Gastroesophageal sphincter (tissue), 4 donors: Measurements from ENCODE around the gene CUX1. TPM values are rescaled to one million over a fixed set of nuclear protein-coding genes. Genes with fewer than 3 reads are reported as not detected.

Experiments used
- ATAC-seq: fragments of 150-250 bp; one replicate; pipeline ENCODE4 v1.9.1; 2016; ENCODE audit warnings: mild to moderate bottlenecking, moderate library complexity
- H3K27ac ChIP-seq, 4 donors: fragments of 200-600 bp; sonication (generic) in 3 of 4; 1 replicate in 3 of 4; 2 replicates in 1 of 4; pipeline ENCODE4 v1.5.1; 2016 to 2019
- H3K27me3 ChIP-seq: fragments of 200-600 bp; sonication (generic); one replicate; pipeline ENCODE4 v1.5.1; 2019
- H3K36me3 ChIP-seq, 2 donors: fragments of 200-600 bp; sonication (generic); one replicate each; pipeline ENCODE4 v1.5.1; 2019; ENCODE audit warnings: control low read depth in 1 of 2
- H3K4me1 ChIP-seq, 3 donors: fragments of 200-600 bp; sonication (generic); 1 replicate in 2 of 3; 2 replicates in 1 of 3; pipeline ENCODE4 v1.5.1; 2016 to 2019; ENCODE audit warnings: control low read depth in 2 of 3
- H3K4me3 ChIP-seq, 2 donors: fragments of 200-600 bp; sonication (generic); one replicate each; pipeline ENCODE4 v1.5.1; 2019; ENCODE audit warnings: mild to moderate bottlenecking in 1 of 2, moderate library complexity in 1 of 2
- H3K9me3 ChIP-seq, 3 donors: fragments of 200-600 bp; sonication (generic); one replicate each; pipeline ENCODE4 v1.5.1; 2017 to 2019; ENCODE audit warnings: control low read depth in 2 of 3
- EP300 ChIP-seq: sonication (generic); formaldehyde crosslinking; IDR thresholded peaks from one replicate; pipeline ENCODE4 v1.6.1; 2017; ENCODE audit warnings: antibody characterized with exemption, mild to moderate bottlenecking
- POLR2A ChIP-seq, 2 donors: fragments of 450-650 bp; IDR thresholded peaks; one replicate each; pipeline ENCODE4 v1.6.1; 2017; ENCODE audit warnings: antibody characterized with exemption in 2 of 2, mild to moderate bottlenecking in 2 of 2, moderate library complexity in 1 of 2
- POLR2AphosphoS5 ChIP-seq: sonication (generic); formaldehyde crosslinking; IDR thresholded peaks from one replicate; pipeline ENCODE4 v1.6.1; 2017; ENCODE audit warnings: antibody characterized with exemption
- WGBS, 2 donors: methylation state at CpG; one replicate each; pipeline ENCODE4 v1.1.5; 2018; ENCODE audit warnings: low coverage in 1 of 2; 5-methylcytosine and 5-hydroxymethylcytosine counted together
- total RNA-seq, 4 donors: library from RNA; depleted of rRNA; stranded (reverse); fragments of >200 nt; gene quantifications; one replicate each; pipeline ENCODE4 v1.1.0, GENCODE V29; 2016
- TF ChIP-seq, protein P1 (sequence below), 4 experiments: fragments of 200-600 bp in 2 of 4; fragments of 450-650 bp in 2 of 4; sonication (generic) in 1 of 4; IDR thresholded peaks; one replicate each; pipeline ENCODE4 v1.5.1; 2017 to 2019; ENCODE audit warnings: antibody characterized with exemption in 4 of 4, mild to moderate bottlenecking in 2 of 4, moderate library complexity in 2 of 4

CUX1 gene
- total RNA-seq, 4 donors from 2014 or later: 84.4 to 134 (median 110) TPM

DNA sequence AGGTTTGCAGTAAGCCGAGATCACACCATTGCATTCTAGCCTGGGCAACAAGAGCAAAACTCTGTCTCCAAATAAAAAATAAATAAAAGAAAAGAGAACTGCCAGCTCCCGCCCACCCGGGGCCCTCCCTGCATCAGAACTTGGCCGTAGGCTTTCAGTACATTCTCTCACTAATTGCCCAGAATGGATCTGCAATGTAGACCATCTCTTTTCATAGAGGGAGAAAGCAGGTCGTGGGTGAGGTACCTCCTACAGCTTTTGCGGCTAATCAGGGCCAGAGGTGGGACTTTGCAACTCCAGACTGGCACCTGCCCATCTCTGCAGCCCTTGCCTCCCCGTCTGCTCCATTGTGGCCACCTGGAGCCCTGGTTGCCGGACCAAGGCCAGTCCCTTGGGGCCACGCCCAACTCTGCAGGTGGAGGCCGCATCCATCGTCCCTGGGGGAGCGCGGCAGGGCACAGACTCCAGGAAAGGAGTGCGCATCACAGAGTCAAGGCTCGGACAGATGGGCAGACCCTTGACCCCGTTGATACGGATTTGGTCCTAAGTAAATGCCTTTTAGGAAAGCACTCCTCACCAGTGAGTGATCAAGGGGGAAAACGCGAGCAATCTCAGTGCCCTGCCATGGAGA lies 290.2 kb downstream of the CUX1 start:
- WGBS, 2 donors: 61 to 72% methylated on average over 2 to 6 of the region's 19 CpGs
- H3K27me3 ChIP-seq: no peaks in the 10 kb centered on the region
- H3K4me3 ChIP-seq: no peak overlapping the region
- TF ChIP-seq POLR2AphosphoS5 (no peak), POLR2A (IDR thresholded peaks at IDR 0.05) (no peak), EP300 (no peak)
- TF ChIP-seq, protein P1, sequence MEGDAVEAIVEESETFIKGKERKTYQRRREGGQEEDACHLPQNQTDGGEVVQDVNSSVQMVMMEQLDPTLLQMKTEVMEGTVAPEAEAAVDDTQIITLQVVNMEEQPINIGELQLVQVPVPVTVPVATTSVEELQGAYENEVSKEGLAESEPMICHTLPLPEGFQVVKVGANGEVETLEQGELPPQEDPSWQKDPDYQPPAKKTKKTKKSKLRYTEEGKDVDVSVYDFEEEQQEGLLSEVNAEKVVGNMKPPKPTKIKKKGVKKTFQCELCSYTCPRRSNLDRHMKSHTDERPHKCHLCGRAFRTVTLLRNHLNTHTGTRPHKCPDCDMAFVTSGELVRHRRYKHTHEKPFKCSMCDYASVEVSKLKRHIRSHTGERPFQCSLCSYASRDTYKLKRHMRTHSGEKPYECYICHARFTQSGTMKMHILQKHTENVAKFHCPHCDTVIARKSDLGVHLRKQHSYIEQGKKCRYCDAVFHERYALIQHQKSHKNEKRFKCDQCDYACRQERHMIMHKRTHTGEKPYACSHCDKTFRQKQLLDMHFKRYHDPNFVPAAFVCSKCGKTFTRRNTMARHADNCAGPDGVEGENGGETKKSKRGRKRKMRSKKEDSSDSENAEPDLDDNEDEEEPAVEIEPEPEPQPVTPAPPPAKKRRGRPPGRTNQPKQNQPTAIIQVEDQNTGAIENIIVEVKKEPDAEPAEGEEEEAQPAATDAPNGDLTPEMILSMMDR (IDR thresholded peaks at IDR 0.05): no peak
- H3K27ac ChIP-seq: no peak overlapping the region
- no peaks in the 10 kb centered on the region for H3K9me3 ChIP-seq
- no peaks in the 10 kb centered on the region for H3K4me1 ChIP-seq
- H3K36me3 ChIP-seq: peaks cover 0 to 72% of the 10 kb centered on the region in 2 donors
- ATAC-seq: no peak

DNA sequence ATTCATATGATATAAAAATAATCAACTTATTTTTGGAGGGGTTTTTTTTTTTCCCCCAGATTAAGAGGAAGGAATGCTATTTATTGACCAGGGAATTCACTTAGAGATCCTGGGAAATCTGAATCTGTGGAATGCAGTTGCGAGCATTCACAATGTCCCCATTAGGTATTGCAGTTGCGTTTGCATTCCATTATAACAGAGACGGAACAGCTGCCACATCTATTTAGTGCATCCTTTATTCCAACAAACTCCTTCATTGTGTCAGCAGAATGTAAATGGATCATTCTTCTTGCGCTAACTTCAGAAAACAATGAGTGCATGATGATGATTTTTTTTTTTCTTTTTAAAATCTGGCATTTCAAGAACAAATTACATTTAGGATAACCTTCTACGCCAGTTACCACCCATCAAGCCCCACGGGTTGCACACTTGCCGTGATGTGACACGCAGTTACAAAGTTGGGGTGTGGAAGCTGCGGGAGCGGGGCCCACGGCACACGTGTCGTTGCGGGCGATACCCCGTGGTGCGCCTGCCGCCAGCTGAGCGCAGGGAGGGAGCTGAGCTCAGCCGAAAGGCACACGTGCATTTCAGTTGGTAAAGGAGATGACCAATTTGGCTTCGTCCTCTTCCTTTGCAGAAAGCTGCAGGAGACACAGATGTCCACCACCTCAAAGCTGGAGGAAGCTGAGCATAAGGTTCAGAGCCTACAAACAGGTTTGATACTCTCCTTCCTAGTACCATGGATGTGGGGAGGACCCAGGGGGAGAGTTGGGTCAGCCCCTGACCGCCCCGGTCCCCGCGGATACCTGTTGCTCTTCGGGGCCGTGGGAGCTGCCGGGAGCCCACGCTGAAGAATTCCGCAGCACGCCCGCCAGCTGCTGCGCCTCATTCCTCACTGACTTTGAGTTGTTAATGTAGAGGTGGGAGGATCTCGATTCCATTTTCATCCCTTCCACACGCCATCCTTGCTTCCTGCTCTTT lies 293.9 kb downstream of the CUX1 start:
- WGBS, 2 donors: 46 to 74% methylated on average over 7 to 12 of the region's 36 CpGs
- Histone ChIP-seq H3K27me3 (no peaks in the 10 kb centered on the region), H3K36me3 (peaks cover 0 to 83% of the 10 kb centered on the region in 2 donors), H3K9me3 (no peaks in the 10 kb centered on the region), H3K4me3 (no peak overlapping the region), H3K27ac (no peak overlapping the region), H3K4me1 (no peaks in the 10 kb centered on the region)
- no peak for ATAC-seq
- TF ChIP-seq, protein P1 (IDR thresholded peaks at IDR 0.05): no peak
- TF ChIP-seq EP300: no peak
- TF ChIP-seq POLR2AphosphoS5: no peak
- no peak for TF ChIP-seq POLR2A (IDR thresholded peaks at IDR 0.05)

DNA sequence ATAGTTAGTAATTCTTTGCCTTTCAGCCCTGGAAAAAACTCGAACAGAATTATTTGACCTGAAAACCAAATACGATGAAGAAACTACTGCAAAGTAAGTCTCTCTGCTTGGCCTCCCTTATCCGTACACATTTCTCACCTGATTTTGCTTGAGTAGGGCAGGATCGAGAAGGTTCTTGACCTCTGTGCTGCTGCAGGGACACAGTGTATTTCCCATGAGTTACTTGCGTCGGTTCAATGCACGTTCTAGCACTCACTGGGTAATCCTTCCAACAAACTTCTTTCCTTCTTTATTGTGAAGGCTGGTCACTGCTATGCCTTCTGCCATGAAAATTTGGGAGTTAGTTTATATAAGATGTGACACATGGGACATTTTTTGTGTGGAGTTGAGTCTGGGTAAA lies 297.8 kb downstream of the CUX1 start:
- WGBS, 2 donors: 86 to 100% methylated on average over 5 to 7 of the region's 7 CpGs
- no peak overlapping the region for H3K27ac ChIP-seq

DNA sequence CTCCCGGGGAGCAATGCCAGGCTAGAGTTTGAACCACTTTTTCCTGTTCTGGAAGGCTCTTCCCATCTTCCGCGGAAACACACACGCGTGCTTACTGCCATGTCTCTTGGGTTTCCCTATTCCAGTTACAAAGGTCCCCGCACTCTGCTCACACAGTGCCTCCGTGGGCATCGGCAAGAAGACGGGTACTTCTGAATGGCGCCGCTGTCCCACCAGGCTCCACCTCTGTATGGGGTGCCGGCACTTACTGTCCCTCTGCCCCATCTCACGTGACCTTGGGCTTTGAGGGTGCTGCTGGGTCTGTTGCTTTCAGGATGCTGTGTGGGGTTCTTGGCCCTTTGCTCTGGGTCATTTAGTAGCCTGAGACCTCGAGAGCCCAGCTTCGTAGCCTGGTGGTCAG lies 298.5 kb downstream of the CUX1 start:
- H3K9me3 ChIP-seq: no peaks in the 10 kb centered on the region
- ATAC-seq: no peak
- peaks cover 0 to 69% of the 10 kb centered on the region in 2 donors for H3K36me3 ChIP-seq
- TF ChIP-seq, protein P1 (IDR thresholded peaks at IDR 0.05): no peak
- TF ChIP-seq POLR2AphosphoS5: no peak
- no peak for TF ChIP-seq EP300
- no peak for TF ChIP-seq POLR2A (IDR thresholded peaks at IDR 0.05)
- peaks cover 0 to 4% (median 0%) of the 10 kb centered on the region in 3 donors for H3K4me1 ChIP-seq
- H3K4me3 ChIP-seq: no peak overlapping the region
- H3K27me3 ChIP-seq: no peaks in the 10 kb centered on the region
- WGBS, 2 donors: 96% methylated on average over 12 of the region's 15 CpGs; no CpG with 5 or more reads in 1 of the 2 donors
- no peak overlapping the region for H3K27ac ChIP-seq

More for the DNA sequence above, 297.8 kb downstream of the CUX1 start:
- TF ChIP-seq POLR2AphosphoS5: no peak
- TF ChIP-seq EP300: no peak
- H3K27me3 ChIP-seq: no peaks in the 10 kb centered on the region
- no peak overlapping the region for H3K4me3 ChIP-seq
- no peak for ATAC-seq
- H3K9me3 ChIP-seq: no peaks in the 10 kb centered on the region
- H3K4me1 ChIP-seq: peaks cover 0 to 4% (median 0%) of the 10 kb centered on the region in 3 donors
- peaks cover 0 to 69% of the 10 kb centered on the region in 2 donors for H3K36me3 ChIP-seq

DNA sequence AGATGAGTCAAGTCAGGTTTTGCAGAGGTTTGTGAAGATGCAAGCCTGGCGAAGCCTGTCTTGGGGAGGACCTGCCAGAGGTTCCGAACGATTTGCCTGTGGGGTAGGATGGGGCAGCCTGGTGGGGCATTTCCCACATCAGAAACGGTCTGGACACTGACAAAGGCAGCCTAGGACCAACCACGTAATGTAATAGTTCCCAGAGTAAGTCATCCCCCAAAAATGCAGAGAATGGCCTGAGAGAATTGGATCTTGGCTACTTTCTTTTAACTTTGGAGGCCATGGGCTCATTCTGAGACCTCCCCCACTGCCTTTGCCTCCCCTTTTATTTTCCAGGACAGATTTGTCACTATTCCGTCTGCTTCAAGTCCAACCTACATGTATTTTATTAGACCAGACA lies 300.3 kb downstream of the CUX1 start:
- no peak overlapping the region for H3K27ac ChIP-seq
- H3K4me1 ChIP-seq: peaks cover 0 to 20% (median 3%) of the 10 kb centered on the region in 3 donors
- no peak for ATAC-seq
- no peaks in the 10 kb centered on the region for H3K9me3 ChIP-seq
- no peak overlapping the region for H3K4me3 ChIP-seq
- peaks cover 0 to 53% of the 10 kb centered on the region in 2 donors for H3K36me3 ChIP-seq
- TF ChIP-seq, protein P1 (IDR thresholded peaks at IDR 0.05): no peak
- TF ChIP-seq POLR2A (IDR thresholded peaks at IDR 0.05) (no peak), EP300 (no peak), POLR2AphosphoS5 (no peak)
- 57 to 80% methylated on average over 1 to 5 of the region's 6 CpGs for WGBS, 2 donors
- H3K27me3 ChIP-seq: no peaks in the 10 kb centered on the region
